GM18519 (cell line): ENCODE data around the gene ITGA8.
"Not testable (repeated sequence)": the region's sequence is repeated elsewhere in the genome, so short reads cannot be mapped to it uniquely, and the experiment has no call there.

ENCODE experiments used
- ATAC-seq: cut with Tn5 transposase; IDR thresholded peaks from one replicate; pipeline ENCODE4 v1.9.1; 2021; ENCODE audit warnings: mild to moderate bottlenecking, moderate library complexity; ENCODE audit not compliant: unreplicated experiment, low FRiP score

ITGA8 gene

GRCh38 chr10:15695852-15696251 lies 23.9 kb downstream of the ITGA8 start:
- ATAC-seq, result no peak

GRCh38 chr10:15690031-15690430 lies 29.7 kb downstream of the ITGA8 start:
- no peak for ATAC-seq

GRCh38 chr10:15684768-15685167 lies 35.0 kb downstream of the ITGA8 start:
- ATAC-seq, result no peak

GRCh38 chr10:15681076-15681475 lies 38.6 kb downstream of the ITGA8 start:
- no peak for ATAC-seq

GRCh38 chr10:15678851-15679250 lies 40.9 kb downstream of the ITGA8 start:
- ATAC-seq, result no peak

- no peak for ATAC-seq
Observed at GRCh38 chr10:15672469-15672868, 47.3 kb downstream of the ITGA8 start.

GRCh38 chr10:15670880-15671279 lies 48.8 kb downstream of the ITGA8 start:
- ATAC-seq, result no peak

GRCh38 chr10:15661574-15661973 lies 58.1 kb downstream of the ITGA8 start:
- ATAC-seq, result no peak

- no peak for ATAC-seq
Observed at GRCh38 chr10:15660990-15661389, 58.7 kb downstream of the ITGA8 start.

- no peak for ATAC-seq
Observed at GRCh38 chr10:15658069-15658702, 61.5 kb downstream of the ITGA8 start.

- no peak for ATAC-seq
Observed at GRCh38 chr10:15652757-15653156, 67.0 kb downstream of the ITGA8 start.

GRCh38 chr10:15652117-15652516 lies 67.6 kb downstream of the ITGA8 start:
- ATAC-seq, result no peak

- ATAC-seq, result no peak
Observed at GRCh38 chr10:15651175-15651574, 68.5 kb downstream of the ITGA8 start.

GRCh38 chr10:15642095-15642494 lies 77.6 kb downstream of the ITGA8 start:
- no peak for ATAC-seq

- ATAC-seq, result no peak
Observed at GRCh38 chr10:15640536-15641085, 79.1 kb downstream of the ITGA8 start.

- no peak for ATAC-seq
Observed at GRCh38 chr10:15636446-15636845, 83.3 kb downstream of the ITGA8 start.

- no peak for ATAC-seq
Observed at GRCh38 chr10:15632456-15633091, 87.1 kb downstream of the ITGA8 start.

- ATAC-seq, result not testable (repeated sequence)
Observed at GRCh38 chr10:15631205-15631604, 88.5 kb downstream of the ITGA8 start.

GRCh38 chr10:15630353-15630752 lies 89.4 kb downstream of the ITGA8 start:
- no peak for ATAC-seq

GRCh38 chr10:15627617-15628196 lies 92.0 kb downstream of the ITGA8 start:
- no peak for ATAC-seq

- ATAC-seq, result no peak
Observed at GRCh38 chr10:15626937-15627336, 92.8 kb downstream of the ITGA8 start.

- ATAC-seq, result no peak
Observed at GRCh38 chr10:15625261-15625660, 94.5 kb downstream of the ITGA8 start.
